Liver (tissue), 9 donors: ENCODE results near the gene STARD9. TPM values are rescaled to one million over a fixed set of nuclear protein-coding genes. Genes with fewer than 3 reads are reported as not detected.

ENCODE experiments used
- DNase-seq: peaks from one replicate; pipeline ENCODE4 v3.0.0-alpha.2; 2017; ENCODE audit warnings: low spot score
- H3K27ac ChIP-seq, 2 donors: one replicate each; pipeline ENCODE4 v1.7.0; 2013; ENCODE audit warnings: inconsistent platforms in 2 of 2, low read length in 2 of 2, control low read depth in 1 of 2, low read depth in 1 of 2, mild to moderate bottlenecking in 1 of 2
- H3K27me3 ChIP-seq, 4 donors: one replicate each; pipeline versions ENCODE4 v1.6.1 to v1.7.0; 2013; ENCODE audit warnings: low read length in 3 of 4, inconsistent platforms in 1 of 4, mild to moderate bottlenecking in 1 of 4, moderate library complexity in 1 of 4; ENCODE audit not compliant: control insufficient read depth in 4 of 4, insufficient read depth in 4 of 4
- H3K36me3 ChIP-seq, 4 donors: one replicate each; pipeline versions ENCODE4 v1.6.1 to v1.7.0; 2013; ENCODE audit warnings: low read length in 3 of 4, mild to moderate bottlenecking in 3 of 4, low read depth in 1 of 4, moderate library complexity in 1 of 4; ENCODE audit not compliant: control insufficient read depth in 4 of 4, insufficient read depth in 3 of 4
- H3K4me1 ChIP-seq, 4 donors: one replicate each; pipeline versions ENCODE4 v1.6.1 to v1.7.0; 2013; ENCODE audit warnings: low read length in 3 of 4, mild to moderate bottlenecking in 3 of 4, moderate library complexity in 1 of 4; ENCODE audit not compliant: control insufficient read depth in 4 of 4, insufficient read depth in 4 of 4
- H3K4me3 ChIP-seq, 3 donors: one replicate each; pipeline versions ENCODE4 v1.6.1 to v1.7.0; 2013; ENCODE audit warnings: low read length in 3 of 3, control low read depth in 1 of 3, low read depth in 1 of 3, mild to moderate bottlenecking in 1 of 3
- H3K9ac ChIP-seq, 2 donors: one replicate each; pipeline ENCODE4 v1.7.0; 2013; ENCODE audit warnings: low read length in 2 of 2, mild to moderate bottlenecking in 2 of 2, moderate library complexity in 2 of 2, control low read depth in 1 of 2, low read depth in 1 of 2
- H3K9me3 ChIP-seq, 4 donors: one replicate each; pipeline versions ENCODE4 v1.6.1 to v1.7.0; 2013; ENCODE audit warnings: low read length in 3 of 4; ENCODE audit not compliant: control insufficient read depth in 4 of 4
- ATF3 ChIP-seq: IDR thresholded peaks from 2 replicates; pipeline ENCODE4 v1.6.1; 2016; ENCODE audit warnings: antibody characterized with exemption
- CTCF ChIP-seq: fragments of 150-350 bp; IDR thresholded peaks from 2 replicates; pipeline ENCODE4 v1.5.1; 2017; ENCODE audit warnings: improper control_type of control experiment, low read depth, low read length; ENCODE audit not compliant: missing input control
- EGR1 ChIP-seq, 2 donors: IDR thresholded peaks; 2 replicates each; pipeline ENCODE4 v1.6.1; 2016 to 2018; ENCODE audit warnings: antibody characterized with exemption in 2 of 2, low read depth in 2 of 2
- FOXA1 ChIP-seq: IDR thresholded peaks from 2 replicates; pipeline ENCODE4 v1.6.1; 2016; ENCODE audit warnings: antibody characterized with exemption
- GABPA ChIP-seq, 2 donors: IDR thresholded peaks in 1 of 2; conservative IDR thresholded peaks in 1 of 2; 2 replicates each; pipeline ENCODE4 v1.6.1; 2016; ENCODE audit warnings: antibody characterized with exemption in 2 of 2, mild to moderate bottlenecking in 1 of 2, moderate library complexity in 1 of 2
- HNF4G ChIP-seq: IDR thresholded peaks from 2 replicates; pipeline ENCODE4 v1.6.1; 2016; ENCODE audit warnings: antibody characterized with exemption
- JUND ChIP-seq, 2 donors: IDR thresholded peaks; 2 replicates each; pipeline ENCODE4 v1.6.1; 2016; ENCODE audit warnings: antibody characterized with exemption in 2 of 2
- MAX ChIP-seq: IDR thresholded peaks from 2 replicates; pipeline ENCODE4 v1.6.1; 2016; ENCODE audit warnings: antibody characterized with exemption
- NR2F2 ChIP-seq: IDR thresholded peaks from 2 replicates; pipeline ENCODE4 v1.6.1; 2016; ENCODE audit warnings: antibody characterized with exemption
- RAD21 ChIP-seq, 2 donors: IDR thresholded peaks; 2 replicates each; pipeline ENCODE4 v1.6.1; 2016; ENCODE audit warnings: antibody characterized with exemption in 2 of 2, mild to moderate bottlenecking in 2 of 2
- REST ChIP-seq: IDR thresholded peaks from 2 replicates; pipeline ENCODE4 v1.6.1; 2016; ENCODE audit warnings: antibody characterized with exemption, mild to moderate bottlenecking
- RXRA ChIP-seq, 2 donors: IDR thresholded peaks; 2 replicates each; pipeline ENCODE4 v1.6.1; 2017 to 2018; ENCODE audit warnings: antibody characterized with exemption in 2 of 2, mild to moderate bottlenecking in 1 of 2
- SP1 ChIP-seq: IDR thresholded peaks from 2 replicates; pipeline ENCODE4 v1.6.1; 2018; ENCODE audit warnings: antibody characterized with exemption, mild to moderate bottlenecking
- TAF1 ChIP-seq: conservative IDR thresholded peaks from 2 replicates; pipeline ENCODE4 v1.6.1; 2016; ENCODE audit warnings: antibody characterized with exemption, mild to moderate bottlenecking
- WGBS: extraction: QIAGEN DNeasy Blood & Tissue Kit; methylation state at CpG from one replicate; pipeline ENCODE4 v1.1.7; 2013; 5-methylcytosine and 5-hydroxymethylcytosine counted together
- polyA plus RNA-seq, 2 donors: library from polyadenylated mRNA; stranded (reverse) in 1 of 2; unstranded in 1 of 2; fragments of 200-250 nt in 1 of 2; fragments of >200 nt in 1 of 2; fragmentation: Nextera tagmentation in 1 of 2; extraction: Ambion mirVana in 1 of 2; gene quantifications; one replicate each; pipeline versions ENCODE4 v1.2.1 to v1.2.3, GENCODE V29; 2013 to 2015
- total RNA-seq, 2 donors: library from RNA; depleted of rRNA; stranded (reverse); fragments of >200 nt; gene quantifications; one replicate each; pipeline ENCODE4 v1.2.3, GENCODE V29; 2014
- donor health status: healthy.
- donor health status: healthy.
- donor health status: healthy.
- donor health status: healthy.
- donor health status: healthy.

The STARD9 gene
- total and polyA plus RNA-seq, 4 donors: 0.26 to 3.9 (median 0.54) TPM

- Histone ChIP-seq H3K4me1 (no peaks in the 10 kb centered on the region), H3K27me3 (no peaks in the 10 kb centered on the region), H3K27ac (no peak overlapping the region), H3K36me3 (no peaks in the 10 kb centered on the region), H3K9me3 (no peaks in the 10 kb centered on the region), H3K9ac (no peak overlapping the region), H3K4me3 (no peak overlapping the region)
- WGBS: 76% methylated on average over 1 of the region's 1 CpG
- no peak for DNase-seq
- TF ChIP-seq NR2F2 (peak; percentile 87), CTCF (no peak)
These were observed 36.1 kb downstream of the STARD9 start for GRCh38 chr15:42611532-42611931.

GRCh38 chr15:42612367-42612912 is 37.0 kb downstream of the STARD9 start:
- TF ChIP-seq REST (no peak), JUND (IDR thresholded peaks at IDR 0.05) (no peak), ATF3 (no peak), TAF1 (no peak), MAX (no peak)
- Histone ChIP-seq H3K4me3 (no peak overlapping the region), H3K9me3 (no peaks in the 10 kb centered on the region), H3K36me3 (no peaks in the 10 kb centered on the region), H3K9ac (no peak overlapping the region), H3K27me3 (no peaks in the 10 kb centered on the region), H3K4me1 (no peaks in the 10 kb centered on the region), H3K27ac (no peak overlapping the region)
- no peak for DNase-seq
- 92% methylated on average over 8 of the region's 8 CpGs for WGBS

- Histone ChIP-seq H3K4me3 (no peak overlapping the region), H3K36me3 (no peaks in the 10 kb centered on the region), H3K9me3 (no peaks in the 10 kb centered on the region), H3K27ac (no peak overlapping the region), H3K27me3 (no peaks in the 10 kb centered on the region), H3K4me1 (no peaks in the 10 kb centered on the region), H3K9ac (no peak overlapping the region)
- WGBS: 58% methylated on average over 2 of the region's 2 CpGs
- no peak for TF ChIP-seq RAD21 (IDR thresholded peaks at IDR 0.05)
- no peak for TF ChIP-seq NR2F2
- no peak for TF ChIP-seq GABPA (IDR thresholded peaks at IDR 0.05 in 1 of 2, conservative IDR thresholded peaks at IDR 0.05 in 1 of 2)
- TF ChIP-seq FOXA1: no peak
- TF ChIP-seq SP1: no peak
- no peak for TF ChIP-seq HNF4G
- TF ChIP-seq MAX: no peak
- TF ChIP-seq RXRA (IDR thresholded peaks at IDR 0.05): no peak
- no peak for TF ChIP-seq TAF1
- no peak for TF ChIP-seq EGR1 (IDR thresholded peaks at IDR 0.05; ENCODE audit: low read depth in 2 of 2)
- no peak for DNase-seq
These were observed 40.7 kb downstream of the STARD9 start for GRCh38 chr15:42616107-42616506.
